ENCODE measurements around the gene CDYL2.
A peak's percentile ranks its signal among the peaks of the same experiment; 100 is the strongest.
"Not testable (repeated sequence)": the region's sequence is repeated elsewhere in the genome, so short reads cannot be mapped to it uniquely, and the experiment has no call there.

CDYL2 gene

GRCh38 chr16:80794071-80794470, 10.3 kb downstream of the CDYL2 start:
- no peak overlapping the region for H3K27ac ChIP-seq

GRCh38 chr16:80792031-80792430, 12.4 kb downstream of the CDYL2 start:
- TF ChIP-seq CTCF (IDR thresholded peaks at IDR 0.05; ENCODE audit: low read depth, low read length, missing control alignments): no peak
- H3K36me3 ChIP-seq (replicated peaks): no peaks in the 10 kb centered on the region
- no peak overlapping the region for H3K4me3 ChIP-seq (ENCODE audit: low read depth, low read length)
- H3K27ac ChIP-seq: no peak overlapping the region
- in situ Hi-C loops (cut with HindIII; ENCODE audit: low pct_ligation_motif_present, low sequenced_read_pairs): no loop called here
- no peak for DNase-seq
- no peaks in the 10 kb centered on the region for H3K27me3 ChIP-seq (replicated peaks)

More at GRCh38 chr16:80794071-80794470, 10.3 kb downstream of the CDYL2 start:
- in situ Hi-C loops (cut with HindIII; ENCODE audit: low pct_ligation_motif_present, low sequenced_read_pairs): no loop called here
- TF ChIP-seq CTCF (IDR thresholded peaks at IDR 0.05; ENCODE audit: low read depth, low read length, missing control alignments): no peak
- no peaks in the 10 kb centered on the region for H3K27me3 ChIP-seq (replicated peaks)
- no peak for DNase-seq
- no peak overlapping the region for H3K4me3 ChIP-seq (ENCODE audit: low read depth, low read length)
- H3K36me3 ChIP-seq (replicated peaks): no peaks in the 10 kb centered on the region

- Histone ChIP-seq H3K4me3 (ENCODE audit: low read depth, low read length) (no peak overlapping the region), H3K36me3 (replicated peaks) (no peaks in the 10 kb centered on the region), H3K27ac (no peak overlapping the region), H3K27me3 (replicated peaks) (no peaks in the 10 kb centered on the region)
- DNase-seq: peak; percentile 31
- TF ChIP-seq CTCF (IDR thresholded peaks at IDR 0.05; ENCODE audit: low read depth, low read length, missing control alignments): no peak
- in situ Hi-C loops (cut with HindIII; ENCODE audit: low pct_ligation_motif_present, low sequenced_read_pairs): no loop called here
Measured at GRCh38 chr16:80791411-80791810, 13.0 kb downstream of the CDYL2 start.

GRCh38 chr16:80790751-80791150, 13.6 kb downstream of the CDYL2 start:
- no peak for TF ChIP-seq CTCF (IDR thresholded peaks at IDR 0.05; ENCODE audit: low read depth, low read length, missing control alignments)
- in situ Hi-C loops (cut with HindIII; ENCODE audit: low pct_ligation_motif_present, low sequenced_read_pairs): no loop called here
- Histone ChIP-seq H3K27ac (no peak overlapping the region), H3K4me3 (ENCODE audit: low read depth, low read length) (no peak overlapping the region), H3K27me3 (replicated peaks) (no peaks in the 10 kb centered on the region), H3K36me3 (replicated peaks) (no peaks in the 10 kb centered on the region)
- no peak for DNase-seq

GRCh38 chr16:80788027-80788426, 16.4 kb downstream of the CDYL2 start:
- TF ChIP-seq CTCF (IDR thresholded peaks at IDR 0.05; ENCODE audit: low read depth, low read length, missing control alignments): no peak
- H3K4me3 ChIP-seq (ENCODE audit: low read depth, low read length): no peak overlapping the region
- H3K36me3 ChIP-seq (replicated peaks): no peaks in the 10 kb centered on the region
- in situ Hi-C loops (cut with HindIII; ENCODE audit: low pct_ligation_motif_present, low sequenced_read_pairs): no loop called here
- no peaks in the 10 kb centered on the region for H3K27me3 ChIP-seq (replicated peaks)
- no peak overlapping the region for H3K27ac ChIP-seq
- no peak for DNase-seq

- H3K27me3 ChIP-seq (replicated peaks); in situ Hi-C loops (cut with HindIII; ENCODE audit: low pct_ligation_motif_present, low sequenced_read_pairs); H3K4me3 ChIP-seq (ENCODE audit: low read depth, low read length); H3K27ac ChIP-seq; DNase-seq; H3K36me3 ChIP-seq (replicated peaks): not testable (repeated sequence)
Measured at GRCh38 chr16:80786561-80786960, 17.8 kb downstream of the CDYL2 start.

Data from brain microvascular endothelial cell (primary cell).